PC-3 (cell line): ENCODE measurements around the gene STRN4.

Experiments used
- CTCF ChIP-seq: fragments of 300-600 bp; sonication (generic); conservative IDR thresholded peaks from 2 replicates; pipeline ENCODE4 v1.5.1; 2017; ENCODE audit warnings: antibody characterized with exemption, low read depth, mild to moderate bottlenecking, low read length
- EZH2 ChIP-seq: fragments of 300-600 bp; sonication (generic); IDR thresholded peaks from one replicate; pipeline ENCODE4 v1.6.1; 2017; ENCODE audit warnings: antibody characterized with exemption, mild to moderate bottlenecking, low read length; ENCODE audit not compliant: unreplicated experiment

- TF ChIP-seq CTCF = no peak
- no peak for TF ChIP-seq EZH2
Observed at GRCh38 chr19:46674416-46675178, 71.7 kb downstream of the STRN4 start.
